ENCODE measurements around the gene ITGB4.

The ITGB4 gene

DNA sequence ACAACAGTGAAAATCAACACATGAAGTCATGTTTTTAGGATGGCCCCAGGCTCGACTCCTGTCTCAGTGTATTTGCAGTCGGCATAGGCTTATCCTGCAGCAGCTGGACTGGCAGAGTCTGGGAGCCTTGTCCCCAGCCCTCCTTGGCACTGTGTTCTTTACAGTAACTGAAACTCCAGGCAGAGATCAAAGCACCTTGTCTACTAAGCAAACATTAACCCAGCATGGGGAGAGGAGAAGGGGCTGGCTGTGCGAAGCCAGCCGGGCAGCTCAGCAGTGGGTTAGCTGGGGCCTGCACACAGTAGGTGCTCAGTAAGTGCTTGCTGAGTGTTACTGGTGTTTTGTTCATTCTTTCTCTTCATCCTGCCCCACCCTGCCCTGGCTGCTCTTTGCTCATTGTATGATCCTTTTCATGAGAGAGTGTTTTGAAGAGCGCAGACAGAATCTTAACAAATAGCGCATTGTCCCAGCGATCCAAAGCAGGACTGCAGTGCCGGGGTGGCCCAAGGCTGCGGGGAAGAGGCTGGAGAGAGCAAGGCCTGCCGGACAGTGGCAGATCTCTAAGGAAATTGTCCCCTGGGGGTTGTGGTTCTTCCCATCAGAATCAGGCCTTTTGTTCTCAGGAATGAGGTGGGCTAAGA is 23.5 kb upstream of the ITGB4 start:
- DNase-seq (ENCODE audit: low spot score): no peak

DNA sequence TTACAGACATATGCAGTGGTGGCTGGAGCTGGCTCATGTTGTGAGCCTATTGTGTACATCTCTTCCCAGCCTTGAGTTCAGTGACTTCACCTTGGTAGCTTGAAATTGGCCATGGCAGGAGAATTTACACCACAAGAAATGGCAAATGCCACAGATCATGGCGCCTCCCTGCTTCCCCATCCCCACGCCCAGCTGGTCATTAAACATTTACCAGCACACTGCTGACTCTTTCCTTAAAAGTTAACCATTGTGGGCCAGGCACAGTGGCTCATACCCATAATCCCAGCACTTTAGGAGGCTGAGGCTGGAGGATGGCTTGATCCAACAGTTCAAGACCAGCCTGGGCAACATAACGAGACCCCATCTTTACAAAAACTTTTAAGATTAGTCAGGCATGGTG is 22.6 kb upstream of the ITGB4 start:
- DNase-seq (ENCODE audit: low spot score): no peak

DNA sequence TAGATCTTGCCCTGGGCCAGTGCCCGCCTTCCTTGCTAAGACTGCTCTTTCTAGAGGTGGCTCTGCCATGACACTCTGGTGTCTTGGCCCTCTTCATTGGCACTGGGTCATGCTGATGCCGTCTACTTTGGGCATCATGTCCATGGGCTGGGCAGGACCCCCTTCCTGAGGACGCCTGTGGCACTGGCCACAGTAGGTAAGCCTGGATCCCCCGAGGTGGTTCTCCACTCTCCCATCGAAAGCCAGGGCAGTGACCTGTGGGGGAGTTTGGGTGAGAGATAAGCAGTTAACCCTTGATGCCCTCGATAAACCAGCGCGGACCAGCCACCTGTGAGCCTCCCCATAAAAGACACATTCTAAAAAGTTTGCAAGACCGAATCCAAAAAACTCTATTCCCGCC is 20.0 kb upstream of the ITGB4 start:
- DNase-seq (ENCODE audit: low spot score): no peak

DNA sequence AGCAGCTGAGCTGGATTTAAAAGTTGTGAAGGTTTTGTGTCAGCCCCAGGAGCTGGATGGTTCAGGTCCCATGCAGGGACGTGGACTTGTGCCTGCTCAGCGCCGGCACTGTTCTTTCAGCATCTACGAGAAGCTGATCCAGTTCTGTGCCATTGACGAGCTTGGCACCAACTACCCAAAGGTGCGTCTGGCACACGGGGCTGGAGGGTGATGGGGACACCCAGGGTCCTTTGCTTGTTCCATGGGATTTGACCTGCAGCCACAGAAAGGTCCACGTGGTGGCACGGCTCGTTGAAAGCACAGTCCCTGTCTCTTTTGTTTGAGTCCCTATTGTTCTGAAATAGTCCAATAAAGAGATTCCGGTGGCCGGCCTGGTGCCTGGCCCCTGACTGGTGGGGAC is 18.1 kb upstream of the ITGB4 start:
- DNase-seq (ENCODE audit: low spot score): no peak

DNA sequence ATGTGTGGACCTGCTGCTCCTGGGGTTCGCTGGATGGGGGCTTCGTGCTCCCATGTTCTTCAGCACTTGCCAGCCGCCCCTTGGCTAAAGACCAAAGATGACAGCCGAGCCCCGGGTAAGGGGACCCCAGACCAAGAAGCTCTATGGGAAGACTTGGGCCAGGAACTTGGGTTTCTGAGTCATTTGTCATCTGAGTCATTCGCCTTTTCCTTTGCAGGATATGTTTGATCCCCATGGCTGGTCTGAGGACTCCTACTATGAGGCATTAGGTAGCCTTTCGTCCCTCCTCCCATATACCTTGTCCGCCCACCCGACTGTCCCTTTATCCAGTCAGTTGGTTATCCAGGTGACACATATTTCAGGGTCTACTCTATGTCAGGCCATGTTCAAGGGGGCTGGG is 17.7 kb upstream of the ITGB4 start:
- no peak for DNase-seq (ENCODE audit: low spot score)

DNA sequence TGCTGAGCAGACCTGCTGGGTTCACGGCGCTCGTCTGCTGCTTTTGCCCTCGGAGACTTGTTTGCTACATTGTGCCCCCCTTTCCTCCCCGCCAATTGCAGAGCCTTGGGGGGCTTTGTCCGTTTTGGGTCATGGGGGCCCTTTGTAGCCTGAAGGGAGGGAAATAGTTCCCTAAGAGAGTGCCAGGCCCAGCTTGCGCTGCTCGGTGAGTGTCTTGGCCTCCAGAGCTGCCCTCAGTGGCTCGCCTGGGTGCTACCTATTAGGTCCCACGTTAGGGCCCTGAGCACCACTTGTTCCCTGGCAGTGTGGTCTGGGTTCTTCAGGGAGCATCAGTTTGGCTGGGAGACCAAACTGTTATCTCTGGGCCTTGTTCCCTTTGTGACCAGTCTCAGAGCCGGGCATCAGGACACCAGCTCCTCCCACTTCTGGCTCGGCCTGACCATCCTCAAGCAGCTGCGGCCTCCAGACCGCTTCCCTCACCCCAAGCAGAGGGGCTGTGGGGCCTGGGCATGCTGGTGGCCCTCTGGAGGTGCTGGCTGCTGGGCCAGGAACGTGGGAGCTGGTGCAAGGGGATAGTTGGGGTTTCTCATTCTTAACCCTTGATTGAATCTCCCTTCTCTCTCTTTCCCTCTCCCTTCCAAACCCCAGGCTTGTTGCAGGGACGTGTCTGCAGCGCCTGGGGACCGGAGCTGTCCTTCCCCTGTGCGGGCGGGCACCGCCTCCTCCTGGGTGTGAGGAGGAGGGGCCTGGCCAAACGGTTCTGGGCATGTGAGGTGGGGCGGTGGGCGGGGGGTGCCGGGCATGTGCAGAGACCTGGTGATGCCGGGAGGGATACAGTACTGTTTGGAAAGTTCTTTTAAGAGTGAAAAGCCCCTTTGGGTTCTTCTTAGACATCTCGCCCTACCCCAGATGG is 16.0 kb upstream of the ITGB4 start:
- no peak for DNase-seq (ENCODE audit: low spot score)

DNA sequence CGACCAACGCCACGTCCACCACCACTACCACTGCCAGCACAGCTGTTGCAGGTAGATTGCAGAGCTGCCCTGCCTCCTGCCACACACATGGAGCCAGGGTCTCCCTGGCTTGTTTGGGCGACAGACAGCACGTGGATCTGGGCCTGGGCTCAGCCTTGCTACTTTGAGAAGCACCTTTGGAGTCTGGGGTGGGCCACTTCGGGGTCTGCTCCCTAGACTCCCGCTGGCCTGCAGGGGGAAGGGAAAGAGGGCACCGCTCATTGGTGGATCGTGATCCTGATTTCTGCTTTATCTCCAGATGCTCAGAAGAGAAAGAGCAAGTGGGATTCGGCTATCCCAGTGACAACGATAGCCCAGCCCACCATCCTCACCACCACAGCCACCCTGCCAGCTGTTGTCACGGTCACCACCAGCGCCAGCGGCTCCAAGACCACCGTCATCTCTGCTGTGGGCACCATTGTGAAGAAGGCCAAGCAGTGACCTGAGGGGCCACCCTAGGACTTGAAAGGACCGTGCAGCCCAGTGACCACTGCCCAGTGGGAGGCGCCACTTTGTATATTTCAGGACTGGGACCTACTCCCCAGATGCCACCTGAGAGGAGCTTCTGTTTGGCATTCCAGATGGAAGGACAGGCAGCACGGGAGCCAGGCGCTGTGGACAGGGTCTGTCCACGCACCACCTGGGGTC is 15.1 kb upstream of the ITGB4 start:
- no peak for DNase-seq (ENCODE audit: low spot score)

DNA sequence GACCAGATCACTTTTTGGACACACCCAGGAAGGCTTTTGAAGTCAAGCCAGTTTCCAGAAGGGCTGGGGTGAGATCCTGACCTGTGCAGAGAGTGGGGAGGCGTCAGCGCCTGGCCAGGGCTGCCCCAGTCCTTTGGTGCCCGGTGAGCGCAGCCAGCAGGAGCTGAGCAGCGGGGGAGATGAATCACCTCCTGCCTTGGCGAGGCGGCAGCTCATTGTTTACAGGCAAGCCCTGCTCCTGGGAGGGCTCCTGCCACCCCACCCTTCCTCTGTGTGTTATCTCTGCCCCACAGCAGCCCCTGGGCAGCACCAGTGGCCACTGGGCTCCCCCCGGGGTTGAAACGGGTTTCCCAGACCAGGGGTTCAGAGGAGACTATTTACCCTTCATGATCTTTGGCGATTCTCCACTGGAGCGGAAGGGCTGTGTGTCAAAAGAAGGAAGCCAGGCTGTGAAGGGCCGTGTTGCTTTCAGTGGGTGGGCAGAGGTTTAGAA is 14.1 kb upstream of the ITGB4 start:
- peak; percentile 69 for DNase-seq (ENCODE audit: low spot score)

DNA sequence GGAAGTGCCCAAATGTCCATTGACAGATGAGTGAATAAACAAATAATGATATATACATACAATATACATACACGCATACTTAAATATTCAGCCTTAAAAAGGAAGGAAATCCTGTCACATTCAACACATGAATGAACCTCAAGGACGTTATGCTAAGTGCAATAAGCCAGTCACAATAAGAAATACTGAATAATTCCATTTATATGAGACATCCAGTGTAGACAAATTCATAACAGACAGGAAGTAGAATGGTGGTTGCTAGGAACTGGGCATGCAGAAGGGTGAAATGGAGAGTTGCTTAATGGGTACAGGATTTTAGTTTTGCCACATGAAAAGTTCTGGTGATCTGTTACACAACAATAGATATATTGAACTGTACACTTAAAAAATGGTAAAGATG is 8.8 kb upstream of the ITGB4 start:
- DNase-seq (ENCODE audit: low spot score): no peak

DNA sequence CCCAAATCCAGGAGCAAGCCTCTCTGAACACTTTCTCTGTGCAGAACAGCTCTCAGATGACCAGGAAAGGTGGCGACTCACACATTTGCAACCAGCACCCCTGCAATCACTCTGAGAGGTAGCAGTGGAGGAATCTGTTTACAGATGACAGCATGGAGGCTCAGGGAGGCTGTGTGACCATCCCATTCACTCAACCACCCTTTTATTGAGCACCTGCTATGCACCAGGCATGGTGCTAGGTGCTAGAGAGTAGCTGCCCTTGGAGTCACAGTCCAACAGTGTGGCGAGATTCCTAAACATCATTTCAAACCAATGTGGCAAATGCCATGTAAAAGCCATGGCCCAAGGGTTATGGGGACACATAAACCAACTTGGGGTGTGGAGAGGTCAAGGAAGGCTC is 1.5 kb upstream of the ITGB4 start:
- DNase-seq (ENCODE audit: low spot score): no peak

DNA sequence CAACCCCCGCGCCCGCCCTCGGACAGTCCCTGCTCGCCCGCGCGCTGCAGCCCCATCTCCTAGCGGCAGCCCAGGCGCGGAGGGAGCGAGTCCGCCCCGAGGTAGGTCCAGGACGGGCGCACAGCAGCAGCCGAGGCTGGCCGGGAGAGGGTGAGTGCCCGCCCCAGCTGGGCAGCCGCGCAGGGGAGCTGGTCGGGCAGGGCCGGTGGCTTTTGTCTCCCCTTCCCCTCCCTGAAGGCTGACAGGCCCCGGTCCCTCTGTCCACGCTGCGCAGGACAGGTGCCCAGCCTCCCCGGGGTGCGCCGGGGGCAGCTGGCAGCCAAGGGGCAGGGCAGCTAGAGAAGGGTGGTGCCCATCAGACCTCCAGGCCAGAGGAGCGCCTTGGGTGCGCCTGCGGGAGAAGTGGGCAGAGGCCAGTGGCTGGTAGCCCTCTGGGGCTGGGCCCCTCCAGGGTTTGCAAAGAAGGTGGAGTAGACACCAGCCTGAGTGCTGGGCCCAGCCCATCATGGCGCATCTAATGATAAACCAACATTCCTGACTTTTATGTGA is 278 bp downstream of the ITGB4 start:
- DNase-seq (ENCODE audit: low spot score): no peak

DNA sequence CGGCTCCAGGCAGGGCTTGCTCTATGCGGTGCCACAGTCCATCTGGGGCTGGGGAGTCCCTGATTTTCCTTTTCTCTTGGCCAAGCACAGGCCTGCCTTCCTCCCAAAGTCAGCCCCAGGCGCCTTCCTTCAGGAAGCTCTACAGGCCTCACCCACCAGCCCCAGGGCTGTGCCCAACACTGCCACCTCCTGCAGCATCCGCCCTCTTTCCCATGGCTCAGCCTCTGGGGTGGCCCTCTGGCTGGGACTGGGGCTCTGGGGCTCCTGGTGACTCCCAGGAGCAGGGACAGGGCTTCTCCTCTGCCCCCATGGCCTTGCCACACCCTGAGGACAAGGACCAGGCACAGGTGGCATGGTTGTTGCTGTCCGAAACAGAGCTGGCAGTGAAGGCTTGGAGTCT is 817 bp downstream of the ITGB4 start:
- DNase-seq (ENCODE audit: low spot score): no peak

DNA sequence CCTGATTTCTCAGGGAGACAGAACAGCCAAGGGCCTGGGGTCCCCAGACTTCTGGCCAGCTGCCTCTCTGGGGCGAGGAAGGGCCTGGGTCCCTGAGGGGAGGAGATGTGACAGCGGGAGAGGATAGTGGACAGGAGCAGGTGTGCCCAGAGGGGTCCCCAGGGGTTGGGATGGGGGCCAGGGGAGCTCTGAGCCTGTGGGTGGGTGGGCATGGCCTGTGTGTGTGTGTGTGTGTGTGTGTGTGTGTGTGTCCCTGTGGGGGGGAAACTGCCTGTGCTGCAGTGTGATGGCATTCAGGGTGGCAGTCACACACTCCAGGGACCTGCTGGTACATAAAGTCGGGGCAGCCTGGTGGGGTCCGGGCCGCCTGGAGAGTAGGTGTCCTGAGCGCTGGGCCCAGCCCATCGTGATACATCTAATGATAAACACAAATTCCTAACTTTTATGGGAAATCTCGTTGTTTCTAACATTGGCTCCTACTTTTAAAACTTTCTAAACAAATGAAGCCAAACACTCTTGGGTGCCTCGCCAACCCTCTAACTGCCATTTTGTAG is 1.4 kb downstream of the ITGB4 start:
- DNase-seq (ENCODE audit: low spot score): no peak

DNA sequence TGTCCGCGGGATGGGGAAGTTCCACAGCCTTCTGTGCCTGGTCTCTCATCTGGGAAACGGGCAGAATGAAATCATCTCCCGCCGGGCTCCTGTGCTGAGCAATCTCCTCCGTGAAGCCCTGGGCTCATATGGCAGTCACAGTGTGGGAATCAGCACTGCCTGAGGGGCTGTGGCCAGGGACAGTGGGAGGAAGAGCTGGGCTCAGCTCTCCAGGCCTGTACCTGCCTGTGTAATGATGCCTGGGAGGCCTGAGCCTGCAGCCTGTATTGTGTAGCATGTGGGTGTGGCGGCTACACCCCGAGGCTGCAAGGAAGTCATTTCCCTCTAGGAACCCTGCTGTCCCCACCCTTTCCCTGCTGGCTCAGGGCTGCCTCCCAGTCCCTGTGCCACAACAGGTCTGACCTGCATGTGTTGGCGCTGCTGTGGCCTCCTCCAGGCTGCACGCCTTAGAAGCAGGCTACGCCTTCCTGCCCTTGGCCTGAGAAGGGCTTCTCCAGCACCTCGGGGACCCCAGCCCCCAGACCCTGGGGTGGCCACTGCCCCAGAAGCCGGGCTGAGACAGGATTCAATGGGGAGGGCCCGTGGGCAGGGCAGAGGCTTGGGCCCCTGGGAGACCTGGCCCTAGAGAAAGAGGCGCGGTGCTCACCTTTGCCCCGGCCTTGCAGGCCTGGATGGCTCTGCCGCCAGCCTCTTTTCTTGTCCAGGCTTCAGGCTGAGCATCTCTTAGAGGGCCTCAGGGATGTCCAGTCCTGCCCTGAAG is 2.1 kb downstream of the ITGB4 start:
- DNase-seq (ENCODE audit: low spot score): no peak

DNA sequence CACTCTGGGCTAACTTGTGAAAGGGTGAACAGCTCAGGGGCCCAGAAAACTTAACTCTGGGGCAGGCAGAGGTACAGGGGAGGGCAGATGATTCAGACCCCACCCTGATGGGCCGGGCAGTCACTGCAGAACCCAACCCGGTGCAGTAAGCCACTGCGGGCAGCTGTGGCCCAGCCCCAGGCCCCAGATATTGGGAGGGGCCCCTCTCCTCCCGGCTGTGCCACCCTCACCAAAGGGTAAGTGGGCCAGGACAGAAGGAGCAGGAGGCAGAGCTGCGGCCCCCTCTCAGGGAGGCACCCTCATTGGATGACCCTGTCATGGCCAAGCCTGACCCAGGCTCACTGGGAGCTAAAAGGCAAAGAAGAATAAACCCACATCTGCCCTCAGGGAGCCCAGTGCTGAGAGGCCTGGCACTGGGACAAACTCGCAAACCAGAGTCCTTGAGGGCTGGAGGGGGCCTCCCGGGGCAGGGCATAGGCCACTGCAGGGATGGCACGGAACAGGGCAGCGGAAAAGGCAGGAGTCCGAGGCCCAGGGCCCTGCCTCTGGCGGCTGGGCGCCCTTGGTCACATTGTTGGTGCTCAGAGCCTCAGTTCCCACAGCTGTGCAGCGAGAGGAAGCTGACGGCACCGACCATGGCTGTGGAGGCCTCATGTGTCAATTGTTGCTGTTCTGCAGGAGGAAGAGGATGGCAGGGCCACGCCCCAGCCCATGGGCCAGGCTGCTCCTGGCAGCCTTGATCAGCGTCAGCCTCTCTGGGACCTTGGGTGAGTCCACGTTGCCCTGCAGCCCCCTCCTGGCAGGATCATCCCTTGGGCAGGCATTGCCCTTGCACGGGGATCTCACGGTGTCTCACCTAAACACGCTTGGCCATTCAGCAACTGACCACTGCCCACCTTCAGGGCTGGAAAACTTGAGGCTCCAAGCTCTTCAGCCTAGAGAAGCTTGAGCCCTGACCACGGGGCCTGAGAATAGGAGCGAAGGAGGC is 3.1 kb downstream of the ITGB4 start:
- DNase-seq (ENCODE audit: low spot score): no peak

DNA sequence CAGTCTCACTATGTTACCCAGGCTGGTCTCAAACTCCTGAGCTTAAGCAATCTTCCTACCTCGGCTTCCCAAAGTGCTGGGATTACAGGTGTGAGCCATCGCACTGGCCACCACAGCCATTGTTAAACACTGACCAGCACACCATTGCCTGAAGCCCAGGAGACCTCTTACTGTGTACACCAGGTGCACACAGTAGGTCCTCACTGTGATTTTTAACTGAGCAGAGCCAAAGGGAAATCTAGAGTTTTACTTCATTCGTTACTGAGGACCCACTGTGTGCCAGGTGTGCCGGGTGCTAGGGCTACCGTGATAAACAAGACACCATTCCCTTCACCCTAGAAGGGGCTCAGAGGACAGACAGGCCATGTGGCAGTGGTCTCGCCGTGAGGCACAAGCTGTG is 4.2 kb downstream of the ITGB4 start:
- DNase-seq (ENCODE audit: low spot score): no peak

DNA sequence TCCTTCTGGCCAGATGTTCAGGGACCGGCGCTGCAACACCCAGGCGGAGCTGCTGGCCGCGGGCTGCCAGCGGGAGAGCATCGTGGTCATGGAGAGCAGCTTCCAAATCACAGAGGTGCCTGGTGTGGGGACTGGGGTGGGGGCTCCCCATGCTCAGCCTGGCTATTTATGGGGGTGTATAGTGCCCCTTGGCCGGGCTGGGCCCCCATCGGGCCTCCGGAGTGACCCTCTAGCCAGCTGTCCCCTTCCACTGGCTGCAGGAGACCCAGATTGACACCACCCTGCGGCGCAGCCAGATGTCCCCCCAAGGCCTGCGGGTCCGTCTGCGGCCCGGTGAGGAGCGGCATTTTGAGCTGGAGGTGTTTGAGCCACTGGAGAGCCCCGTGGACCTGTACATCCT is 6.1 kb downstream of the ITGB4 start:
- DNase-seq (ENCODE audit: low spot score): no peak

DNA sequence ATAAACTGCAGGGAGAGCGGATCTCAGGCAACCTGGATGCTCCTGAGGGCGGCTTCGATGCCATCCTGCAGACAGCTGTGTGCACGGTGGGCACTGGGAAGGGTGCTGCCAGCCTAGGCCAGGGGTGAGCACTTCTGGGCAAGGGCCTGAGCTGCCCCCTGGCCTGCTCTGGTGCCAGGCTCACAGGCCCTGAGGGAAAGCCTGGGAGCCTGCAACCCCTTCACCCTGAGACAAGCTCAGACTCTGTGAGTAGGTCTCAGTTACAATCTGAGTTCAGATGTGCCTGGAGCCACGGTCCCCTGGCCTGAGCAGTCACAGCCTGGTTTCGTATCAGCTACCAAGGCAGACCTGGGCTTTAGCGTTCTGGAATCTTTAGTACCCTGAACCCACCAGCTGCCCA is 8.1 kb downstream of the ITGB4 start:
- DNase-seq (ENCODE audit: low spot score): no peak

DNA sequence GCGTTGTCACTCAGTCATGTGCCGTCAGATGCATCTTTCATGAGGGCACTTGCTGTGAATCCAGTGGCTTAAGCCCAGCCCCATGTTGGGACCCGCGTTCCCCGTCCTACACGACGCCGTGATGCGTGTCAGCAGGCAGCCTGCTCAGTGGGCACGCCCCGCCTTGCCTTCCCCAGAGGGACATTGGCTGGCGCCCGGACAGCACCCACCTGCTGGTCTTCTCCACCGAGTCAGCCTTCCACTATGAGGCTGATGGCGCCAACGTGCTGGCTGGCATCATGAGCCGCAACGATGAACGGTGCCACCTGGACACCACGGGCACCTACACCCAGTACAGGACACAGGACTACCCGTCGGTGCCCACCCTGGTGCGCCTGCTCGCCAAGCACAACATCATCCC is 8.8 kb downstream of the ITGB4 start:
- no peak for DNase-seq (ENCODE audit: low spot score)

DNA sequence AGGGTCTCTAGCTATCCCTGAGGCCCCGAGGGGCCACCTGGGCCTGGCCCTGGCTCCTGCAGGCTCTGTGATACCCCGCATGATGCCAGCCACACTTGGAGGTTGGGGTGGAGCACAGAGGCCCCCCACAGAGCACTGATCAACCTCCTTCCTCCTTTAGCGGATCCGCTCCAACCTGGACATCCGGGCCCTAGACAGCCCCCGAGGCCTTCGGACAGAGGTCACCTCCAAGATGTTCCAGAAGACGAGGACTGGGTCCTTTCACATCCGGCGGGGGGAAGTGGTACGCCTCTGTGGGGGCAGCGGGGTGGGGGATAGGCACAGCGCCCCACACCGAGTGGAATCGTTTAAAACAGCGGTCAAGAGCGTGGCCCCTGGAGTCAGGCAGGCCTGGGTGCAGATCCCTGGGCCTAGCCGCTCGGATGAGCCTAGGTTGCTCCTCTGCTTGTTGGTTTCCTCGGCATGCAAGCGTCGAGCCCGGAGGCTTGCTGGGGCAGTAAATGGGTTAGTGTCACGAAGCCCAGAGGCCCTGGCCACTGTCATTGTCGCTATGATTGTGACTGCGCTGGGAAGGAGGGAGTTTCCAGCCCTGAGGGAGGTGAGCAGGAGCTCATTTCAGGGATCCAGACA is 9.9 kb downstream of the ITGB4 start:
- no peak for DNase-seq (ENCODE audit: low spot score)

Measured in hematopoietic multipotent progenitor cell treated with erythropoietin and hydrocortisone succinate and interleukin-3 and kit ligand, for 15 days (in vitro differentiated cells).